NCI-H1417 treated with DMSO at 0.1 percent for 48 hours (cell line): Measurements from ENCODE around the gene SLC14A1.

Experiments used
- DNase-seq: peaks from one replicate; lab custom pipeline; 2025; lab: John Stamatoyannopoulos, UW

SLC14A1 gene

GRCh38 chr18:45723567-45724355 is at the start of gene SLC14A1:
TSS of gene SLC14A1 (plus strand) at chr18:45724181. CDS start at chr18:45730321, 6,140 bp downstream.
- no peak for DNase-seq

DNA sequence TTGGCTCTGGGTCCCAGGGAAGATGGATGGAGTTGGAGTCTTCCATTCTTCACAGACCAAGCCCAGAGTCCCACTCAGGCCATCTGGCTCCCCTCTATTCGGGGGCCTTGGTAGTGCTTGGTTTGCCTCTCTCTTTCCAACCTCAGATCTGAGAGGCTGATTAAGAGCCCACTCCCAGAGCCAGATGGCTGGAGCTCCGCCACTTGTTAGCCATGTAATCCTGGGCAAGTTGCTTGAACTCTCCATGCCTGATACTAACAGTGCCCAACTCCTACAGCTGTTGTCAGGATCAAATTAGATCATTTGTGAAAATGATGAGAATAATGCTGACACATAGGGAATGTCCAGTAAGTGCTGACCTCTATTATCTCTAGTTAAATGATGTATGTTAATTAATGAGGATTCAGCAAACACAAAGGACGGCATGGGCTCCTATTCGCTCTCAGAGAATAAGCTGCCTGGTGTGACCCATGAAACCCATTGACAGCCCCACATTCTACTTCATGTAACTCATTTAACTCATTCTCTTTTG is 46.6 kb upstream of the SLC14A1 start:
- no peak for DNase-seq

GRCh38 chr18:45678441-45678840 is 45.5 kb upstream of the SLC14A1 start:
- no peak for DNase-seq

- DNase-seq, result no peak
These were observed 45.1 kb upstream of the SLC14A1 start for GRCh38 chr18:45678850-45679249.

GRCh38 chr18:45680066-45680690 is 43.8 kb upstream of the SLC14A1 start:
- no peak for DNase-seq

GRCh38 chr18:45682181-45682580 is 41.8 kb upstream of the SLC14A1 start:
- no peak for DNase-seq

DNA sequence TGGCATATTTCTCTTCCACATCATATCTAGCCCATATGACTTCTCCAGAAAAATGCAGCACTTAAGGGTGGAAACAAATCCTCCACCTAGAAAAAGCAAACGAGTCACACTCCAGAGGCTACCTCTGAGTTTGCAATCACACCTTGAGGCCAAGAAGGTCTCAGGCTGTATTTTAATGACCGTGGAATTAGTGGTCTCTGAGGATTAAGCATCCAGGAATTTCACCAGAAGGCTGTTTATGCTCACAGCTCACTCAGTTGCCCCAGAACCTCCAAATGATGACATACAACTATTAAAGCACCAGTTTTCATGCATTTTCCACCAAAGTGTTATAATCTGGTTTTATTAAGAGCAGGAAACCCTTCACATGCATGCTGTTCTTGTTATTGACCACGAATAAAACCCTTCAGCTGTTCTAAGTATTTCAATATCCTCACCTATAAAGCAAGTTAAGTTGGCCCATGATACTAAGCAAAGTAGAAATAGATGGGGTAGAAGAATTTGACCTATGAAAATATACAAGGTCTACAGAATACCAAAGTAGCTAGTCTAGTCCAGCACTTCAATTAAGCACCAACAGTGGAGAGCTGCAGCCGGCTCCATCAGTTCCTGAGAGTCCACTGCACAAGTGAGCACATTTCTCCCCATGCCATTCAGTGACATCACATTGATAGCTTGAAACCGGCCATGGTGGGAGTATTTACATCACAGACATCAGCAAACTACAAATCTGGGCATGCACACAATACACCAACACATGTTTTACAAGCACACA is 39.5 kb upstream of the SLC14A1 start:
- DNase-seq, result no peak

GRCh38 chr18:45686891-45687611 is 36.9 kb upstream of the SLC14A1 start:
- no peak for DNase-seq

- DNase-seq, result no peak
These were observed 36.4 kb upstream of the SLC14A1 start for GRCh38 chr18:45687621-45688020.

- DNase-seq, result no peak
These were observed 35.9 kb upstream of the SLC14A1 start for GRCh38 chr18:45688113-45688512.

DNA sequence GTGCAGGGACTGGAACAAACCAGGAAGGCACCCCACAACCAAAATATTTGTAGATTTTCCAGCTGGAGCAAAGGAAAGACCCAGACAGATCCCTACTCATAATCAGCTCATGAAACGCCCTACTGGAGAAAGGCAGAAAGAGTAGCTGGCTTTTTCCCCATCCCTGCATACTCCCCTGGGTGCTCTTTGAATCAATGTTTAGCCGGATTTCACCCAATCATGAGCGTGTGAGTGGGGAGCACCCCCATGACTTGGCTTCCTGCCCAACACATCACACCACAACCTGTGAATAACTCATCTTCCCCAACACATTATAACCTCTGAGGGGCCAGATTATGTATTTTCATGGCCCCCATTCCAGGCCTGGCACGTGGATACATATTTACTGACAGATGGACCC is 35.1 kb upstream of the SLC14A1 start:
- DNase-seq, result no peak

- DNase-seq, result no peak
These were observed 34.6 kb upstream of the SLC14A1 start for GRCh38 chr18:45689396-45689795.

DNA sequence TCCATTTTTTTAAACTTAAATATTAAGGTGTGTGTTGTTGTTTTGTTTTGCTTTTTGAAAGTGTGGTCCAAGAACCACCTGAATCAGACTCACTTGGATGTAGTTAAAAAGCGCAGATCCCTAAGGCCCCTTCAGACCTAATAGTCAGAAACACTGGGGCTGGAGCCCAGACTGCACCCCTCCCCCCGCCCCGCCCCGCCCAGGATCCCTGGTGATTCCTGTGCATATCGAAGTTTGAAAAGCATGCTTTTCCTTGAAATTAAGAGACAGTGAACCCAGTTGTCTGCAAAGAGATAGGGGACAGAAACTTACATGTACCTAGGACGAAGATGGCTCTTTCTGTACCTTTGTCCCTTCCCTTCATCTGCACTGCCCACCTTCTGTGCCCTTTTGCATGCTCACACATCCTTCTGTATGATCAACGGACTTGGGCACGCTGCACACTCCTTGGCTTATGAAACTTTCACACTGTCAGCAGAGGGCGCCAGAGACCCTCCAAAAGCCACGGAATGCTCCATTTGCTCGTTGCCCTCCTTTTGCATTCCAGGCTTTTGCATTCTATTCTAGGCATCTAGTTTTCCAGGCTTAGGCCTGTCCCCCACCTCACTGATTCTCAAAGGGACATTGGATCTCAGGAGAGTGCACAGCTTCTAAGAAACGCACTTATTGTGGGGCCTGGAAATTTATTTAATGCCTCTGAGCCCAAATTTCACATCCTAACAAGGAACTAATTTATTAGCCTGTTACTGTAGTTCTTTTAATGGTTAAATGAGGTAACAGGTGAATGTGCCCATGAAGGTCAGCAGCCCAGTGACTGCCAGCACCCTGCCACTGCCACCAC is 32.8 kb upstream of the SLC14A1 start:
- peak; percentile 27 for DNase-seq

- no peak for DNase-seq
These were observed 32.2 kb upstream of the SLC14A1 start for GRCh38 chr18:45691816-45692179.

GRCh38 chr18:45702708-45703265 is 21.2 kb upstream of the SLC14A1 start:
- DNase-seq, result no peak

DNA sequence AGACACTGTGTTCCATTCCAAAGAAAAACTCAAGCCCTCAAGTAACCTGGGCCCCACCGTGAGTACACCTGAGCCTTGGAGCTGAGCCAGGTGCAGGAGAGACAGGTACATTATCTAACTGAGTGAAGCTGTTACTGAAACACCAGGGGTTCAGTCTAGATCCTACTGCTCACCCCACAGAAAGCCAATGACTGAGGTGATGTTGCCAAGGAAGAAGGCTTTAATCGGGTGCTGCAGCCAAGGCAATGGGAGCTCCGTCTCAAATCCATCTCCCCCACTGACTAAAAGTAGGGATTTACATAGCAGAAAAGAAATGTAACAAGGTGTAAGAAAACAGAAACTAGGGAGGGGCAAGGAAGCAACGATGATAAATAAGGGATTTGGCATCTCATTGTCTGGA is 15.2 kb upstream of the SLC14A1 start:
- DNase-seq, result no peak

GRCh38 chr18:45712061-45712460 is 11.9 kb upstream of the SLC14A1 start:
- DNase-seq, result no peak

GRCh38 chr18:45713239-45713638 is 10.7 kb upstream of the SLC14A1 start:
- DNase-seq, result no peak

DNA sequence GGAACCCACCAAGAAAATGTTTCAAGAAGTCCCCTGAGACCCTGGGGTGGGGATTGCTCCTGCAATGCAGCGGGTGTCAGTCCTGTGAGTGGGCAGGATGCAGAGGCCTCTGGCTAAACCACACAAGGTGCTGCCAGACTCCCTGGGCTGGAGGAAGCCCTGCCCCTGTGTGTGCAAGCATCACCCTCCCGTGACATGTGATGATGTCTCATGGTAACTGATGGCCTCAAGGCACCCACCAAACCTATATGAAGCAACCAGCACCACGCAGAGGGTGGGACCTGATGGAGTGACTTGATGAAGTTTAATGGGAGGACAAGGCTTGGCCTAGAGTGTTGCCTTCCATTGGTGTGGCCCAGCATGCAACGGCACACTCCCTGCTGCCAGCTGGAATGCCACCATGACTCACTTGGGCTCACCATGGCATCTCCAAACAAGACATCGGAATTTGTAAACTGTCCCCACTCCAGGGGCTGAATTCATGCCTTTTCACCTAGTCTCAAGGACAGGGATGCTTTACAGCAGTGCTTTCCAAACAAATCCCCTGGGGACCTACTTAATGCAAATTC is 8.7 kb upstream of the SLC14A1 start:
- DNase-seq, result no peak

DNA sequence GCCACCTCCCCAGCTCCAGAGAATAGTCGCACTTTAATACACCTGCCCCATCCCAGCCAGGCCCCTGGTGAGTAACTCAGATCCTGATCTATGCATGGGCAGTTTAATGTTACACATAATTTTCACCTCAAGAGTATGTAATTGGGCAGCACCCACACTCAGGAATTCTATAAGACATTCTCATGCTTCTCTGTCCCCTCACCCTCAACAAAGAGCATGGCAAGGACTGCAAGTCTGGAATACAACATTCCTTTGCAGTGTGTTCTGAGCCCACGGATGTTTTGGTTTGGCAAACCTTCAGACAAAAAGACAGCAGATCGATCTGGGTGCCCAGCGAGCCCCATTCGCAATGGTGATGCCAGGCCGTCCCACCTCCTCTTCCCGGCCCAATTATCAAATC is 4.9 kb upstream of the SLC14A1 start:
- DNase-seq, result no peak
